HG03558 (cell line): Measurements from ENCODE around the gene CEP68.
"Not testable (repeated sequence)": the region's sequence is repeated elsewhere in the genome, so short reads cannot be mapped to it uniquely, and the experiment has no call there.

ENCODE experiments used
- ATAC-seq: cut with Tn5 transposase; IDR thresholded peaks from one replicate; pipeline ENCODE4 v1.9.1; 2021; ENCODE audit warnings: moderate number of reproducible peaks; ENCODE audit not compliant: unreplicated experiment; ENCODE audit errors: extremely low read depth

Gene CEP68

GRCh38 chr2:65125457-65125856, 69.2 kb downstream of the CEP68 start:
- ATAC-seq = not testable (repeated sequence)

- ATAC-seq = no peak
Observed at GRCh38 chr2:65128297-65129190, 72.3 kb downstream of the CEP68 start.

GRCh38 chr2:65129286-65129825, 73.1 kb downstream of the CEP68 start:
- ATAC-seq = no peak

GRCh38 chr2:65129826-65130663, 73.8 kb downstream of the CEP68 start, which contains the start of gene RAB1A:
RAB1A (minus strand) TSS chr2:65130106; CDS start chr2:65129915, 191 bp downstream.
- ATAC-seq = peak; percentile 97

GRCh38 chr2:65130664-65131175, 74.5 kb downstream of the CEP68 start:
- peak; percentile 4 for ATAC-seq

- ATAC-seq = not testable (repeated sequence)
Observed at GRCh38 chr2:65132930-65133329, 76.7 kb downstream of the CEP68 start.

- no peak for ATAC-seq
Observed at GRCh38 chr2:65133626-65134025, 77.4 kb downstream of the CEP68 start.

GRCh38 chr2:65134158-65134557, 77.9 kb downstream of the CEP68 start:
- ATAC-seq = no peak

GRCh38 chr2:65136253-65136652, 80.0 kb downstream of the CEP68 start:
- no peak for ATAC-seq
